Germinal center (tissue), 1 donor: ENCODE data around the gene MYZAP.

ENCODE experiments used
- DNase-seq: peaks from one replicate; pipeline ENCODE4 v3.0.0; 2012; ENCODE audit warnings: mixed read lengths, low spot score

Gene MYZAP

GRCh38 chr15:57662091-57662744 lies 70.5 kb downstream of the MYZAP start:
- DNase-seq = no peak

DNA sequence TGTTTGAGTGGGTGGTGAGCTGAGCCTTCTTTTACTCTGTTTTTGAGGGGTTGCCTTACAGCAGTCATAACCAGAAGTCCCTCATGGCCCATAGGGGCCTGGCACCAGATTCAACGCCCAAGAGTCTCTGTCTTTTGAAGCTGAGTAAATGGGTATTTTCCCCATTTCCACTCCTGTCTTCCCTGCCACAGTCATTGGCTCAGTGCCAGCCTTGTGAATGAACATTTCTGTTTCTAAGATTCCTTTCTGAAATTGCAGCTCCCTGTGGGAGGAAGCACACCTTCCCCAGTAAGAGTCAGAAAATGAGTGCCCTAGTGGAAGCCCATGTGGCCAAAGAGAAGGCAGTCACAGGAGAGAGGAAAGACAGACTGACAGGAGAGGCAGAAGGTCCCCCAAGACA lies 71.1 kb downstream of the MYZAP start:
- DNase-seq = no peak

GRCh38 chr15:57663262-57663661 lies 71.6 kb downstream of the MYZAP start:
- no peak for DNase-seq

DNA sequence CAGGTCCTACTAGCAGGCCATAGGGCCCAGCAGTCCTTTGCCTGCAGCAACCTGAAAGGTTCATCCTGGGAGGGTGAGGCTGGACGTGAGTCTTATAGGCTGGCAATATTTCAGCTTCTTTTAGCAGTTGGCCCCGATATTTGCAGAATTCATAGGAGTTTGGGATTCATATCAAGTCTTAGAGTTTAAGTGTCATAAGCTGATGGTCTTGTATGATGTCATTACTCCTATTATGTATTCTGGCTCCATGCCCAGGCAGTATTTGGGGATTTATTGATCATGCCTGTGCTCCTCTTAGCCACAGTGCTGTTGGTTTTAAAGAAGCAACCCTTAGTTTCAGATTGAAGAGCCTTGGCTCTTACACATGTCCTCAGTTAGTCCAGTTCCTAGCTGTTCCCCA lies 73.5 kb downstream of the MYZAP start:
- DNase-seq = no peak

DNA sequence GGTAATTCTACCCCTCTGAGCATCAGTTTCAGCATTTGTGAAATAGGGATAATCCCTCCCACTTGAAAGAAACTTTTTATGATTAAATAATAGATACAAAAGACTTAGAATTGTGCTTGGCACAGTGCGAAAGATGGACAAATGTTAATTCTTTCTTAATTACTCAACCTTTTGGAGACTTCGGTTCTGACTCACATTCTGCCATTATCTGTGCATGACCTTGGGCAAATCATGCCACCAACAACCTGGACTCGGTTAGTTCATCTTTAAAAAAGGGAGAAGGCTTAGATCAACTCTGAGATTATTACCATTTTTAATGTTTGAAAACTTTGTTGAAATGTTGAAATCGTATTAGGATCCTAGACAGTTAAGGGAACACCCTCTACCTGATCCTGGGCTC lies 74.2 kb downstream of the MYZAP start:
- no peak for DNase-seq

- DNase-seq = no peak
Observed at GRCh38 chr15:57667171-57667849, 75.6 kb downstream of the MYZAP start.

GRCh38 chr15:57668016-57668415 lies 76.3 kb downstream of the MYZAP start:
- DNase-seq = no peak

- DNase-seq = no peak
Observed at GRCh38 chr15:57671636-57672035, 79.9 kb downstream of the MYZAP start.

GRCh38 chr15:57675481-57676181 lies 83.9 kb downstream of the MYZAP start:
- DNase-seq = no peak

GRCh38 chr15:57676585-57676984 lies 84.9 kb downstream of the MYZAP start:
- DNase-seq = no peak

GRCh38 chr15:57677204-57677603 lies 85.5 kb downstream of the MYZAP start:
- DNase-seq = no peak

- DNase-seq = no peak
Observed at GRCh38 chr15:57680021-57680420, 88.3 kb downstream of the MYZAP start.

- DNase-seq = no peak
Observed at GRCh38 chr15:57681011-57681410, 89.3 kb downstream of the MYZAP start.

- DNase-seq = no peak
Observed at GRCh38 chr15:57683481-57683880, 91.8 kb downstream of the MYZAP start.

GRCh38 chr15:57684491-57685151 lies 92.9 kb downstream of the MYZAP start:
- no peak for DNase-seq

DNA sequence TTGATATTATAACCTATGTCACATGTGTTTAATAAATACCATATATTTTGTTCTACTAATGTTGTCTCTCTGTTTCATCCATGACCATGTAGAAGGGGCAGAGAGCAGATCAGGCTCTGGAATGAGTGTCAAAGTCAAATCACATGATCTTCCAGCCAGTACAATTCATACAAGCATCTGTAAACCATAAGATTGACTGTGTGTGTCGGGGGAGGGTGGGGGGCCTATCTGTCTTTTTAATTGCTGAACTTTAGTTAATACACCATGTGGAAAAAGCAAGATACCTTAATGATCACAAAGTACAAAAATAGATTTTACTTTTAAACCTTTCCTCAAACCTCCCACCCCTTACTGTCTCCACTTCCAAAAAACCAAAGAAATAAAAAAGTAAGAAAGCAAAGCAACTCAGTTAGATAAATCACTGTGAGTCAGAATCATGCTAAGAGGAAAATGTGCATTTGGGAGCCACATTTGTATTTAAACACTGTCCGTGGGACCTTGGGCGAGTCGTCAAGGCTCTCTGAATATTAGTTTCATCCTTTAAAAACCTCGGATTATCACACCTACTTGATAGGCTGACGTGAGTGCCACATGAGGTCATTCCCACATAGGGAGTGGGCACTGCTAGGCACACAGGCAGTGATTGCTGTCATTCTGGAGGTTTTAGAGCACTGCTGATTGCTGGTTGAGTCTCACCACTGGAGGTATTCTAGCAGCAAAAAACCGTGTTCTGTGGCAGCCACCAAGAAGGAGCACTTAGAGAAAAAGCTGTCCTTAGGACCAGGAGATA lies 93.8 kb downstream of the MYZAP start:
- no peak for DNase-seq

GRCh38 chr15:57686657-57687056 lies 95.0 kb downstream of the MYZAP start:
- no peak for DNase-seq

GRCh38 chr15:57690341-57690966 lies 98.8 kb downstream of the MYZAP start:
- no peak for DNase-seq

DNA sequence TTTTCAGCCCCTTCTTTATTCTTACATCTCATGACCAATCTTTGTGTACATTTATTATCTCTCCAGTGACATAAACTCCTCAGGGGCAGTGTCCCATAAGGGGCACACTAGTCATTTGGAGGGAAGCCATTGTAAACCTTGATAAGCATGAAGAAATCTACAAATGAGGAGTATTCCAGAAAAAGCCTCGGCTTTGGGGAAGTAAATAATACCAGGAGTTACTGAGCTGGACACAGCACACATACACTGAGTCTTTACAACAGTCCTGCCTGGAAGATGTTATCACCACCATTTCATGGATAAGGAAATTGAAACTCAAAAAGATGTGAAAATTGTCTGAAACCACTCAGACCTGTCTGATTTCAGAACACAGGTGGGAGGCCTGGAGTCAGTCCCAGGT lies 99.4 kb downstream of the MYZAP start:
- DNase-seq = no peak

GRCh38 chr15:57692709-57693108 lies 101.0 kb downstream of the MYZAP start:
- DNase-seq = no peak

- DNase-seq = no peak
Observed at GRCh38 chr15:57694279-57694678, 102.6 kb downstream of the MYZAP start.

GRCh38 chr15:57696146-57696545 lies 104.4 kb downstream of the MYZAP start:
- no peak for DNase-seq
